GM19468 (cell line): ENCODE data around the gene ABL1.

ENCODE experiments used
- ATAC-seq: cut with Tn5 transposase; IDR thresholded peaks from one replicate; pipeline ENCODE4 v1.9.1; 2021; ENCODE audit warnings: mild to moderate bottlenecking, moderate library complexity, moderate number of reproducible peaks; ENCODE audit not compliant: unreplicated experiment; ENCODE audit errors: extremely low read depth

Gene ABL1

DNA sequence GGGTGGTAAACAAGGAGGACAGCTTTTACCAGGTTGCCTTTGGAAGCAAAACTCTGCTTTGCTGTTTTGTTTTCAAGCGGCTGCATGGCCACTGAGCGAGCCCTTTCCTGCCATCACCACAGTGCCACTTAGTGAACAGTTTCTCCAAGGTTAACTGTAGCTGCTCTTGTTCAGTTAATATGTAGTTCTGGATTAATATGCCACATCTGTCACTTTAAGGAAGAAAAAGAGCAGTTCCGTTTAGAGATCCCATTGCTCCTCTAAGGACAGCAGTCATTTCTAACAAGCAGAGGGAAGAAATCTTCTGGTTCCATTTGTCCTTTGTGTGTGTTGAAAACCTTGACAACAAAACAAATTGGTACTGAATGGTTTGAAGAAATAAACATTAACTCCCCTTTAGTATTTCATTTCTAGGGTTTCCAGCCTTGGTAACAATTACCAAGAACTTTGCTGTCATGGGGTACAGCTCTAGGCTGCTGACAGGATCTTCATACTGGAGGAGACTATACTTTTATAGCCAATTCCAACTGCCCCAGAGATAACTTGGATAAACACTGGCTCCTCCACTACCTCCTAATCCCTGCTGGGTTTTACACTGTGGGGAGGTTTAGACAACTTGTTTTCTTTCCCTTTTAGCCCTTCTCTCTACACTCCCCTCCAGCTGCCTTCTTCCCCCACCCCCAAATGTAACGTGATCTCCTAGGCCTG lies 10.3 kb upstream of the ABL1 start:
- no peak for ATAC-seq

DNA sequence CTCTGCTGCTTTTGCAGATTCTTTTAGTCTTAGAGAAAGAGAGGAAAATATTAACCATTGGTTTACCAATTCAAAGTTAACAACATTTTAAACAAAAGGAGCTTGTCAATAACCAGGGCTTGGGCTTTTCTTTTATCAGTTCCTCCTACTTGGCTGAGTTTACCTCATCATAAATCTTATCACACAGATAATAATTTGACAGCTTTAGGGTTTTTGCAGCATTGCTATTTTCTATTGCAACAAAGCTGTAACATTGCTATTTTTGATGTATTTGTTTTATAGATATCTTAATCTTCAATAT lies 9.8 kb upstream of the ABL1 start:
- no peak for ATAC-seq

DNA sequence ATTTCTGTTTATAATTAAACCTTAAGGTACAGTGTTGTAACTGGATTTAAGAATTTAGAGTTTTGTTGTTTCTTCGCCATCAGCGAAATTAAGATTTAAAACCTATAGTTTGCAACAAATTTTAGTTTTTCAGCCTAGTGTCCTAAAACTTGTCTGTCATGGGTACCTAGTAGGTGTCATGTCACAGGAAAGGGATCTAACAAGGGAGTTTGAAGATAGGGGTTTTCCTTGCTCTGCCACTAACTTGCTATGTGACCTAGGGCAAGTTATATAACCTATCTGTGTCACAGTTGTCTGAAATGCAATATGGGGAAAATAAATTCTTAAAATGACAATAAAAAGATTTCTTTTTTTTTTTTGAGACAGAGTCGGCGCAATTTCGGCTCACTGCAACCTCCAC lies 9.2 kb upstream of the ABL1 start:
- no peak for ATAC-seq

DNA sequence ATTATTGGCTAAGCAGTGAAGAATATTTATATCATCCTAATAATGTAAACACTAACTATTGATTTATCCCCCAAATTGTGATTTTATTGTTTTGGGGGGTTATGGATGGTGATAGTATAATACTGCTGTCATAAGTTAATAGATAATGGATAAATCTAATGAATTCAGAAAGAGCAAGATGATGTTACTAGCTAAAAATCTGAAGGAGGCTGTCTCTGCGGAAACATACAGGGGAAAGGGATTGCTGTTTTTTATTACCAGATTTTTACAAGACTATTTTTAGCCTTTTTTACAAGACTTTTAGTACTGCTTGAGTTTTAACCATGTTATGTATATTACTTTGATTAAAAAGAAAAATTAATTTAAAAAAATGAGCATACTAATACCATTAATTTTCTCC lies 5.3 kb upstream of the ABL1 start:
- ATAC-seq, result no peak

DNA sequence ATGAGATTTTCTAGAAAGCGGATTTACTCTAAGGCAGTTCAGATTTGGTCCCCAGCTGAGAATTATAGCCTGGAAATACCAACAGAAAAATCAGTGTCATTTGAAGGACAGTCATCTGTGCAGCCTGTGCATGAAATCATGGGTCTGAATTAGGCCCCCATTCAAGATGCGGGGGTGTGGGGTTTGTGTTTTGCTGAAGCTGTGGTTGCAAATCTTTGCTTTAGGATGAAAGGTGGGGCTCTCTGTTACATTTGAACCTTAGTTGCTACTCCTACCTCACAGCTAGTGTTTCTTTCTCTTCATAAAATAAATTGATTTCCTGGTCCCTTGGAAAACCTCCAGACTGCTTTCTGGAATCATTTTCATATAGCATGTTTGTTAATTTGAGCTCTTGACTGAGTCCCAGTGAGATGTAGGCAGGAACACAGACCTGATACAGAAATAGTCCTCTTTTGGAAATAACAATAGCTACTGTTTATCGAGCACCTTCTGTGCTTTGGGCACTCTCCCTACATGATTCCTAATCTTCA lies 4.8 kb upstream of the ABL1 start:
- no peak for ATAC-seq

DNA sequence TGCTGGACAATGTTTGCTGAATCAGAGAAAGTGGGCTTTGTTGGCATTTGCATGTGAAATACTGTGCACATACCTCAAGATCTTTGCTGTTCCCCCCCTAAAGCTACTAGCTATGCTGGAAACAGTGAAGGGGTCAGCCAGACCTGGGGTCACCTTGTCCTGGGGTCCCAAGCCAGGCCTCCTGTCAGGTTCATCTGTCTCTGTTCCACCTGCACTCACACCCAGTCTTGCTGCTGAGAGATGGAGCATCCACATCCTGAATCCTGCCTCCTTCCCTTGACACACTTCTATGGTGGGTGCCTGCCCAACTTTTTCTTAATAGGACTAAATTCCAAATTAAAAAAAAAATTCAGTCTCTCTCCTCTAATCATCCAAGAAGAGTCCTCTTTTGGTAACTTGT lies 4.0 kb upstream of the ABL1 start:
- no peak for ATAC-seq

DNA sequence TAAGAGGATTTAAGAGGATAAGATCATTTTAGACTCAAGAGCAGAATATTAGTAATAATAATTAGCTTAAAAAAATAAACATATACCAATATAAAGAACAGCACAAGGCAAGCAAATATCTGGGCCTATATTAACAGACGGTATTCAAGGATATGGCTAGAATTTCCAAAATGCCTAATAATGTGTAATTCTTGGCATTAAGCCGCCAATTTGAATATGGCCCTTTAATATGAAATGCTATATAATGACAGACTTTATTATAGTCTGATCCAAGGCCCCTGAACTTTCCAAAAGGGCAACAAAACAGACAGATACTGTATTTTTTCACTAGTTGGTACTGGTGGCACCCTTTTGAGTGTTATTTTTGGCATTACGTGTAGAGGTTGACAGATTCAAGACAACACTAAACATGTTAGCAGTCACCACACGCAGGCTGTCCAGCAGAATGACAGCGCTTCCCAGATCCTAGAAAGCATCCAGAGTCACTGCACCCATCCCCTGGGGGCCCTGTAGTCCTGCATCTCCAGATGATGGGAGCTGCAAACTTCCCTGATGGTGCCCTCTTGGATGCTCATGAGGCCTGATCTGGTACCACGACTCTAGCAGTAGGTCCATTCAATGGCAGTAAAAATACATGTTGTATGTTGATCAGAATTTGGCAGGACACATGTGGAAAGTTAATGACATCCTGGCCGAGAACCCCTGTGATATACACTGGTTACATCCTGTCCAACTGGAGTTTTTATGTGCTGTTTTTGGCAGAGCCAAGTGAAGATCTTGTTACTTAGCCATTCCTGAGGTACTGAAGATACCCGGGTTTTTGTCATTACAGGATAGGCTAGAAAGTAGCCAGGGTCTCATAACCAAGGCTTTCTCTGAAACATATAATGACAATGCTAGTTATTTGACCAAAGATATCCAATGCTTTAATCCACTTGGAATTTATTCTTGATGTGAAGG lies 1.7 kb upstream of the ABL1 start:
- no peak for ATAC-seq

DNA sequence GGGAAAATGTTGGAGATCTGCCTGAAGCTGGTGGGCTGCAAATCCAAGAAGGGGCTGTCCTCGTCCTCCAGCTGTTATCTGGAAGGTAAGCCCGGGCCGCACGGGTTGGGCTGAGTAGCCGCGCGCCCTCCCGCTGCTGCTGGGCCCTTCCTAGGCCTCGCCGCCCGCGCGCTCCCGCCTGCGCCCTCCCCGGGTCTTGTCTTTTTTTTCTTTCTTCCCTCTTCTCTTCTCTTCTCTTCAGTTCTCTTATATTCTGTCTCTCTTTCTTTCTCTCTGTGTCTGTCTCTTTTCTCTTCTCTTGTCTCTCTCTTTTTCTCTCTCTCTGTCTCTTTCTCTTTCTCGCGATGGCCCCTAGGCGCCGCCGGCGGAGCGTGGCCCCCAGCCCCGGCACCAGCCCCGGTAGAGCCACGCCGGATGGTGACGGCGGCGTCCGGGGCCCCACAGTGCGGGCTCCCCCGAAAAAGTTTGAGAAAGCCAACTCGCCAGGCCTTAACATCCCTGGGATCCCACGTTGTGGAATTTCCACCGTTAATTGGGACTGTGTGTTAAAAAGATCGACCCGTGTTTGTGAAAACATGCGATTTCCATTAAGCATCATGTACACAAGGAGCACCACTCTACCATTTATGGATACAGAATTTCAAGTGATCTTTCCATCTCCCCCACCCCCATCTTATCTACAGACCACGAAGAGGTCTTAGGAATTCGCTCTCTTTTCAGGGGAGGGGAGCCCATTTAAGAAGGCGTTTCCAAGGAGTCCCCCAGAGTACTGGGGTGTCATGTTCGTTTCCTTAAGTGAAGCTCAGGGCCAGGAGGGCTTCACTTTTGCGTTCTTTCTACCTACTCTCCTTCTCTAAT lies 616 bp downstream of the ABL1 start:
- no peak for ATAC-seq

DNA sequence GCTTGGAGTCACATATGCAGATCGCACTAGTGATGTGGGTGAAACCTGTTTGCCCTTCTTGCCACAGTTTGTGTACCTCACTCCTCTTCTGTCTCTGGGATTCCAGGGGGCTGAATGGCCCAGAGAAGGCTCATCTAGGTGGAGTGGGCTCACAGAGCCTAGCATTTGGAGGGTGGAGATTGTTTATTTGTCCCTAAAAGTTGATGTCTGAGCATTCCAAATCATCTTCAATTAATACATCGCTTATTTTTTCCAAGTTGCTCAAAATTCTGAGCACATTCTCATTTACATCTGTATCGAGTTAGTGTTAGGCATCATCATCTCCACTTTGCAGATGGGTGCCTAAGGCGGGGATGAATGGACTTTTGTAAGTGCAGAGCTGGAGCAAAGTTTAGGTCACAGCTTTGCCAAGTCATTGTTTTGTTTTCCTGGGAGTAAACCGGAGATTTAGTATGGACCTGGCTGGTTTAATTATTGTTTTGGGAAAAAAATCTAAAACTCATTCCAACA lies 2.0 kb downstream of the ABL1 start:
- no peak for ATAC-seq

DNA sequence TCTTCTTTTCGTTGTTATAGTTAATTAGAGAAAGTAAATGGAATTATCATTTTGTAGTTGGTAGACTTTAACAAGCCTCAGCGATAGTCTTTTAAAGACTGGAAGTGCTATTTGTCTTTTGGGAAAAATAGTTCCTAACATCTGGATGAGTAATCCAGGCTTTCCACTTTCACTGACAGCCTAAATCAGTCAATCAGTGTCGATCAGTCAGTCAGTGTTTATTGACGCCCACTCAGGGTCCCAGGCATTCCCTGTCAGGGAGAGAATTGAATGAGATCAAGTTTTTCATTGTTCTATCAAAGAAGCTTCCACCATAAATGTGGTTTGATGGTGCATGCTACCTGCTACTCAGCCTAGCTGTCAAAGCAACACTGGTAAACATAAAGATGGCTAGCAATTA lies 2.6 kb downstream of the ABL1 start:
- no peak for ATAC-seq

DNA sequence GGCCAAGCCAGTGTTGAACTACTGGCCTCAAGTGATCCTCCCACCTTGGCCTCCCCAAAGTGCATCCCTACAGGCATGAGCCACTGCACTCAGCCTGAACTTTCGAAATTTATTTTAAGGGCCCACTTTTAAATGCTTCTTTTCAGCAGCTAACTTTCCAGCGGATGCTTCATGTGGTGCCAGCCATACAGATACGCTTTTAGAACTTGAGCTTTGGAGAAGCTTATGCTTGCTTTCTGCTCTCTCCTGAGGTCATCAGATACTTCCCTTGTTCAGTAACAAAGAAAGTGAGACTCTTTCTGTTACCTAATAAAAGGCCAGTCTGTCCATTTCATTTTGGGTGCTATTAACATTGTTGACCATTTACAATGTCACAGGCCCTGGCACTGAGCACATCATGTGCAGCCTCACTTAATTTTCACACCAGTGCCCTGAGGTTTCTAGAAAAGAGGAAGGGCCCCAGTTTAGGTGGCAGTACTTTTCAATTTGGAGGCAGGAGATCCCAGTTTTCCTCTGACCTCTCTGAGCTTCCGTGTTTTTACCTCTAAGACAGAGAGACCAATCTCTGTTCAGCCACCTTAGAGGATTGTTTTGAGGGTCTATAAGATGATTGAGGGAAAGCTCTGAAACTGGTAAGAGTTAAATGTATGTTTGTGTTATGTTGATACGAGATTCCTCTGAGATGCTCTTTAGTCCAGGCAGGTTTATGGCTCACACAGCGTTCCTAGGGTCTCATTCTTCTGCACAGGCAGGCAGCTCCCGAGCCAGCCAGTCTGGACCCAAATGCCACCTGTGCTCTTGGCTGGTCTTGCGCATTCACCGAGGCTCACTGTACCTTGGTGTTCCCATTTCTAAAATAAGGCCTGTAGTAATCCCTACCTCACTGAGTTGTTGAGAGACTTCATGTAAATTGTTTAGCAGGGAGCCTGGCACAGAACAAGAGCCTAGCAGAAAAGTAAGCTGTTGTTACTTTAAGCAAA lies 4.4 kb downstream of the ABL1 start:
- no peak for ATAC-seq

DNA sequence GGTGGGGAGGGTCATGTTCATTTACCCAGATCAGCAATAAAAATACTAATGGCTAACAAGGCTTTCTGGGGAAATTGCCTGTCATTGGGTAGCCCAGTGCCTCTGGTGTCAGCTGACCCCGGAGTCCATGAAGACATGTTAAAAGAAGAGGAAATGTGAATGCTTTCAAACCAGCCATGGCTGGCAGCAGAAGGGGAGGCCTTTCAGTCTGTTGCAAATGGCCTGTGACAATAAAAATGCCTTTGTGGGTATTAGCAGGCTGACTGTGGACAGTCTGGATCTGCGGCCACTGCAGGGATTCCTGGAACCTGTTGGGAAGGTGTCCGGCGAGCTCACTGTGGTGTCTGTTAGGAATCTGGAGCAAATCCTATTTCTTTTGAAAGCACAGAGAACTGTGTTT lies 7.5 kb downstream of the ABL1 start:
- no peak for ATAC-seq

DNA sequence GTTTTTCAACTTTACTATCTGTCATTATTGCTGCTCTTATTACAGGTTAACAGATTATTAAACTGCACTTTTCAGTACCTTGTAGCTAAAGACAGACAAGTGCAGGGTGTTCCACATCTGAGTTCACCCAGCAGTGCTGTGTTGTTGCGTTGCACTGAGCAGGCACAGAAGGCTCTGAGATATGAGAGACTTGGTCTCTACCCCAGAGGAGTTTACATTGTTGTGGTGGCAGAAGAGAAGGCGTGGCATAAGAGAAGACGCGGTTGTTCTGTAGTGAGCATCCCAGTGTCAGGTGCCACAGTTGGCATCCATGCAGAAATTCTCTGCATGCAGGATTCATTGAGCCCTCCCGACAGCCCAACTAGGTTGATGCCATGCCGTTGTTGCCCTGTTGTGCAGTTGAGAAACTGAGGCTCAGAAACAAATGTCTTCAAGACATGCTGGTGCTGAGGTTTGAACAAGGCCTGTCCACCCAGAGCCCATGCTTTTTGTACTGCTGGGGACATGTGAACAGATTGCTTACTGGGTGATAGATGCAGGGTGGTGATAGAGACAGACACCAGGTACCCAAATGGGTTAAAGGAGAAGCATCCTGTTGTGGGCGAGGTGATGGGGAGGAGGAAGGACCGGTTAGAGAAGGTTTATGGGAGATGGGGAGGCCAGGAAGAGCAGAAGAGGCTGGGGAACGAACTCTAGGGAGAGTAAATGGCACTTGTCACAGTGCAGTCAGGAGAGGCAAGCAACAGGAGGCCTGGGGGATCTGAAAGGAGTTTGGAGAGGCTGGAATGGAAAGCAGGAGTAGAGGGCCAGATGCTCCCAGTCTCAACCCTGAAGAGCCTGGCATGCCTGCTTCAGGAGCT lies 8.2 kb downstream of the ABL1 start:
- no peak for ATAC-seq

DNA sequence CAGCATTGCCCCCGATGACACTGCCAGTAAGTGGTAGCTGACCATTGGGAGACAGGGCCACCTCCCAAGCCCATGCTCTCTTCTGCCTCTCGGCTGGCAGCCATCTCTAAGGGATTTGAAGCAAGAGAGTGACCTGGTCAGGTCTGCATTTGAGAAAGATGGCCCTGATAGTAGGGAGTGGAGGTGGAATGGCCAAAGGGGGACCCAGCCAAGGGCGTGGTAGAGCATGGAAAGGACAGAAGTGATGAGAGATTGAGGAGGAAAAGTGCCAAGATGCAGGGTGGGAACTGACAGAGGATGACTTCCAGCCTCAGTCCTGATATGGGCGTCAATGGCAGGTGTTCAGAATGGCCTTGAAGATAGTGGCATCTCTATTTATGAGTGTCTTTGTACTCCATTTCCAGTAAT lies 9.0 kb downstream of the ABL1 start:
- no peak for ATAC-seq

DNA sequence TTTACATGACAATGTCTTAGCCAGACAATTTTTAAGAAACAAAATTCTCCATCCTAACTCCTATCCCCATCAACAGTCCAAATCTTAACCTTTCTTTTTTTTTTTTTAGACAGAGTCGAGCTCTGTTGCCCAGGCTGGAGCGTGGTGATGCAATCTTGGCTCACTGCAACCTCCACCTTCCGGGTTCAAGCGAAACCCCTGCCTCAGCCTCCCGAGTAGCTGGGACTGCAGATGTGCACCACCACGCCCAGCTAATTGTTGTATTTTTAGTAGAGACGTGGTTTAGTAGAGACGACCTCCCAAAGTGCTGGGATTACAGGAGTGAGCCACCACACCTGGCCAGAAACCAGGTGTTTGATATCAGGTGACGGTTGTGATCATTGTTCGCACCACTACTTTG lies 10.2 kb downstream of the ABL1 start:
- ATAC-seq, result no peak

DNA sequence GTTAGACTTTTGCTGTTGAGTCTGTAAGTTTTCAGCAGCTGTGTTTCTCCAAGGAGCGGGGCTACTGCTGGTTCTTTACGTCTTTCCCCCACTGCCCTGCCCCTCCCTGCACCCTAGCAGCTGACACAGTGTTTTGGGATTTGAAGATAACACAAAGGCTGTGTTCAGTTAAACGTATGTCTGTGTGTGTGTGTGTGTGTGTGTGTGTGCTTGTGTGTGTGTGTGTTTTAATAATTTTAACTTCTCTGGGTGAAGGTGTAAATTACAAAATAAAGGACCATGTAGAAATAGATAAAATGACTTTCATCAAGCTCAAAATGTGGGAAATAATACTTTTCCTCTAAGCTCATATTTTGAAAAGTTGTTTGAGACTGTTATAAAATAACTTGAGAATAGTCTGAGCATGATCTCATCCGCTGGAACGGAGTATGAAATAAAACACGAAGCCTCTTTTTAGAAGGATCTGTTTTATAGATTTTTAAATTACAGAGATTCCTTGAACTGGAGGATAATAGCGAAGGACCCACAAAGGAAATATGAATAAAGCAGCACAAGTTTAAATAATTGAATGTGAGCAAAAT lies 10.9 kb downstream of the ABL1 start:
- ATAC-seq, result no peak

DNA sequence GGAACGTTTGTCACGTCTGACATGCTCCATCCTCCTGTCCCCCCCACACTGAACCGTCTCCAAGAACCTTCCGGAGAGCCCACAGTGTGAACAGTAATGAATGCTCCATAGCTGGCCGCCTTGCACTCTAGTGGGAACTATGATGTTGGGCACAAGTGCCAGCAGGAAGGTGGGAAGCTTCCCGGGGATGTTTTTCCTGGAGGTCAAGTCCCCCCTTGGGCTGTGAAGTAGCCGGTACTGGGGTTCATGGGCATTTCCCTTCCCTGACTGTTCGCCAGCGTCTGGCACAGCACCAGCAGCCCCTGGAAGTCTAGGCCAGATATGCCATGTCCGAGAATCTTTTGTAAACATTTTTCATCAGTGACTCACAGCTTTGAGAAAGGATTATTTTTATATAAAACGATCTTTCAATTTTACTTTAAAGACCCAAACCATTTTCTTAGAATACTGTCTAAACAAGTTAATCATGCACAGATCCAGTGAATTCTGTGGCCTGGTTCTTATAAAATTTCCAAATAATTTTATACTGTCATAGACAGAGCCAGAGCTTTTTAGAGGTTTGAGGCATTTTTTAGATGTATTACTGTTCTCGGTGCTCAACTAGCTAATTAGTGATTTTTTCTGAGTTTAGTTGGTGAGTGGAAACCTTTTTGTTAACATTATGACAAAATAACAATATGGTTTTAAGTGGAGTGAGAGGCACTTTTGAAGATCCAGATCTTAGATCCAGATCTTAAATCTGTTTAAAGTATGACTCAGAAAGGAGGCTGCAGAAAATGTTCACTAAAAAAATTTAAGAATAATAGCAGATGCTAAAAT lies 11.6 kb downstream of the ABL1 start:
- ATAC-seq, result no peak
